ENCODE data around the gene HOXA5. TPM values are rescaled to one million over a fixed set of nuclear protein-coding genes. Genes with fewer than 3 reads are reported as not detected.

Gene HOXA5
- total RNA-seq = not detected

GRCh38 chr7:27143023-27143949, at the start of gene HOXA5:
Gene HOXA5 (minus strand): TSS chr7:27143681. CDS start chr7:27143607, 74 bp downstream.

GRCh38 chr7:27185013-27185853, 41.8 kb upstream of the HOXA5 start, which contains the start of gene HOXA11:
Gene HOXA11 (minus strand): TSS chr7:27185232. CDS start chr7:27185144, 88 bp downstream.

GRCh38 chr7:27173956-27174873, 30.7 kb upstream of the HOXA5 start, which contains the start of gene HOXA10:
Gene HOXA10 (minus strand): TSS chr7:27174320. CDS start chr7:27174306, 14 bp downstream.

DNA sequence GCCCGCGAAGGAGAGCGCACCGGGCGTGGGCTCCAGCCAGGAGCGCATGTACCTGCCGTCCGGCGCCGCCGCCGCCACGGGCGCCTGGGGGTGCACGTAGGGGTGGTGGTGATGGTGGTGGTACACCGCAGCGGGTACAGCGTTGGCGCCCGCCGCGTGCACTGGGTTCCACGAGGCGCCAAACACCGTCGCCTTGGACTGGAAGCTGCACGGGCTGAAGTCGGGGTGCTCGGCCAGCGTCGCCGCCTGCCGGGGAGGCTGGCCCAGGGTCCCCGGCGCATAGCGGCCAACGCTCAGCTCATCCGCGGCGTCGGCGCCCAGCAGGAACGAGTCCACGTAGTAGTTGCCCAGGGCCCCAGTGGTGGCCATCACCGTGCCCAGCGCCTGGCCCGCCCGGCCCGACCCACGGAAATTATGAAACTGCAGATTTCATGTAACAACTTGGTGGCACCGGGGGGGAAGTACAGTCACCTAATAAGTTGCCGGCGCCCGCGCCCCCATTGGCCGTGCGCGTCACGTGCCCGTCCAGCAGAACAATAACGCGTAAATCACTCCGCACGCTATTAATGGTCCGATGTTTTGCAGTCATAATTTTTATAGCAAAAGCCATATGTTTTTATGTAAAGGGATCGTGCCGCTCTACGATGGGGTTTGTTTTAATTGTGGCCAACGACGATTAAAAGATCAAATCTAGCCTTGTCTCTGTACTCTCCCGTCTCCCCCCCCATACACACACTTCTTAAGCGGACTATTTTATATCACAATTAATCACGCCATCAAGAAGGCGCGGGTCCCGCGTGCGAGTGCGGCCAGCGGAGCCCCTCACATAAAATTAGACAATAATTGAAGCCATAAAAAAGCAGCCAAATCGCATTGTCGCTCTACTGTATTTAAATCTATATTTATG, 21.9 kb upstream of the HOXA5 start, which contains the start of gene HOXA9:
Gene HOXA9, minus strand, starts transcription at position 449 of the 907 bp plus-strand sequence. Its CDS starts 80 bp downstream, at position 369.

DNA sequence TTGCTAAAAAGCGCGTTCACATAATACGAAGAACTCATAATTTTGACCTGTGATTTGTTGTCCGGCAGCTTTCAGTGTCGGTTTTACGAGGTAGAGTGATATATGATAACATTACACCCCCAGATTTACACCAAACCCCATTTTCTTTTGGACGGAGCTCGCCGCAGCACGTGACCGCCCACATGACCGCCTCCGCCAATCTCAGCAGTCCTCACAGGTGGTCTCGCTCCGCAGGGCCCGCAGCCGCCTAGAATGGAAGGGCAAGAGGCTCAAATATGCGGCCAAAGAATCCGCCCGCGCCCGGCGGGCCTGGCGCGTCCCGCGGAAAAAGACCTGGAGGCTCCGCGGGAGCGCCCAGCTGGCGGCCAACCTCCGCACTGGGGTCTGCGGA, 13.0 kb upstream of the HOXA5 start, which contains the start of gene HOXA7:
Gene HOXA7, minus strand, starts transcription at position 168 of the 391 bp plus-strand sequence. Its CDS starts 130 bp downstream, at position 38.

DNA sequence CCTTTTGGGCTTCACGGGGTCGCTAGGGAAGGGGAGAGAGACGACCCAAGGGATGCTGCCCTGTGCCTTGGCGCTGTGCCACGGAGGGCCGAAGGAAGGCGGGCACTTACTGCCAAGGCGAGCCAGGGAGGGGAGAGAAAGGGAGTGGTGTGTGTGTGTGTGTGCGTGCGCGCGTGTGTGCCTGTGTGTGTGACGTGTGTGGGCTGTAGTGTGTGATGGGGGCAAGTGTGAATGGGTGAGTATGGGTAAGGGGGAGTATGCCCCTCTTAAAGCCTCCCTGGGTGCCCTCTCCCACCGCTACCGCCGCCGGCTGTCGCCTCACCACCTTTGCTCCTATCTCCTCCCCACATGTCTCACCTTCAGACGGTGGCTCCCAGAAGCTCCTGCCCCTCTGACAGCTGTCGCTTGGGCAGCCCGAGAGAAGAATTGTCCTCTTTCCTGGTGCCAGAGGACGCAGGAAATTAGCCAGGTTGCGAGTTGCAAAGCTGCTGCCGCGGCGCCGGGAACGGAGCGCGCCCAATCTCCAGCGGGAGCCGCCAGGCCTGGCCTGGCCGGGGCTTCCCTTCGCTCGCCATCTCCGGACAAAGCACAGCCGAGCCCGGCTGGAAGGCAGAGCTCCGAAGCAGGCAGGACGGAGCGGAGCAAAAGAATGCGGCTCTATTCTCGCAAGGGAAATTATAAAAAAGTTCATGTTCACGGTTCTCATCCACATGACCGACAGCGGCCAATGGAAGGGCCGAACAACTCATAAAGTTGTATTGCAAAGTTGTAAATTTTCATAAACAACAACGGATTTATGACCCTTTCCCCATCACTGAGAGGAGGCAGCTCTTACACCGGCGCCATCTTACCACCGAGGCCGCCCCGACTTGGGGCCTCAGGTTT, 8.7 kb upstream of the HOXA5 start, which contains the start of gene HOXA3:
Gene HOXA3, minus strand, starts transcription at position 653 of the 885 bp plus-strand sequence. CDS start 41,943 bp downstream, outside the sequence.

DNA sequence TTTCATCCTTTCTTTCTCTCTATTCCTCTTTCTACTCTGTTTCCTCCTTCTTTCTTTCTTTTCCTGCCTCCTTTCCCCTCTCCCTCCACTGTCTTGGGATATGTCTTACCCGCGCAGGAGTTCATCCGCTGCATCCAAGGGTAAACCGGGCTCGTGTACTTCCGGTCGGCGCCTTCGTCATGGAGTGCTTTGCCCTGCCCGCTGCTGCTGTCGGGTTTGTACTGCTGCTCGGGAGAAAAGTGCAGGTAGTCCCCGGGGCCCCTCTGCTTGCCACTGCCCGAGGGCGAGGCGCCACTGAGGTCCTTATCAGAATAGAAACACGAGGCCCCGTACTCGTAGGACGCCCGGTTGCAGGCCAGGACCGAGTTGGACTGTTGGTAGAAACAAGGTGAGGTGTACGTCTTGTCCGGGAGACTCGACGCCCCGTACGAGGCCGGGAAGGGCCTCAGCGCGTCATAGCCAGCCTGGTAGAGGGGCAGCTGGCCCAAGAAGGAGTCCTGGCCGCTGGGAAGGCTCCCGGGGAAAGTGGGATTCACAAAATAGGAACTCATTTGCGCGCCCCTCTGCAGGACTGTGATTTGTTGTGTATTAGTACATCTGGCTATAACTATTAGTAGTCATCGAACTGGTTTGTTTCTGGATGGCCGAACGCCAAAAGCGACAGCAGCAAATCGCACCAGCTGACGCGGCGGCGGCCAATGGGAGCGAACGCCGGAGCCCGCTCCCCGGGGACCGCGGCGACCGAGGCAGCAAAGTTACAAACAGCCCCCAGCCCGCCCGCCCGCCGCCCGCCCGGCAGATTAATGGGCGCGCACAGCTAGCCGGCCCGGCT, 3.9 kb upstream of the HOXA5 start, which contains the start of gene HOXA6:
Gene HOXA6, minus strand, starts transcription at position 576 of the 832 bp plus-strand sequence. Its CDS starts 25 bp downstream, at position 551.

GRCh38 chr7:27130540-27131389, 12.7 kb downstream of the HOXA5 start, which contains the start of gene HOXA4:
Gene HOXA4 (minus strand): TSS chr7:27130757. CDS start chr7:27130733, 24 bp downstream.

GRCh38 chr7:27102581-27103442, 40.7 kb downstream of the HOXA5 start, which contains the start of gene HOXA2:
Gene HOXA2 (minus strand): TSS chr7:27102683. CDS start chr7:27102500, 183 bp downstream.

GRCh38 chr7:27095897-27096767, 47.3 kb downstream of the HOXA5 start, which contains the start of gene HOXA1:
Gene HOXA1 (minus strand): TSS chr7:27096000. CDS start chr7:27095912, 88 bp downstream.

All from parietal lobe (tissue), 1 donor.